ENCODE data around the gene PGP. TPM values are rescaled to one million over a fixed set of nuclear protein-coding genes. Genes with fewer than 3 reads are reported as not detected.

The PGP gene
- total and polyA plus RNA-seq, 12 donors: 21.1 to 48.3 (median 27.3) TPM

DNA sequence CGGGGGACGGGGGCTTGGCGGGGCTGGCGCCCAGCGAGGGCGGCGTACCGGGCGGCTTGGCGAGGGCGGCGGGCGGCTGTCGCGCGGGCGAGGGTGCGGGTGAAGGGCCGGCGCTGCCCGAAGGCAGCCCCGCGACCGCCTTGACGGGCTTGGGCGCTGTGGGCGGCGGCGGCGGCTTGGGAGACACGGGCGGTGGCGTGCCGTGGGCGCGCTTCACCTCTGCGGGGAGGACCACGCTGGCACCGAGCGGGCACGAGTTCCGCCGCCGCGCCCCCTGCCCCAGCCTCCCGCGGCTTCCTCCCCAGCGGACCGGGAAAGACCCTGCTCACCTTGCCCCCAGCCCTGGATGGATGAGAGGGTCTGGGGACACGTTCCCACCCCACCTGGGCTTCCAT, 35.5 kb downstream of the PGP start:
- intact Hi-C loops (cut with DNase I): no loop called here
- Histone ChIP-seq H3K4me1 (no peaks in the 10 kb centered on the region), H3K9me3 (no peaks in the 10 kb centered on the region), H3K36me3 (peaks cover 0 to 41% (median 23%) of the 10 kb centered on the region in 9 donors), H3K4me3 (no peak overlapping the region), H3K27ac (no peak overlapping the region), H3K27me3 (peaks cover 0 to 3% (median 0%) of the 10 kb centered on the region in 7 donors)
- TF ChIP-seq, protein P1, sequence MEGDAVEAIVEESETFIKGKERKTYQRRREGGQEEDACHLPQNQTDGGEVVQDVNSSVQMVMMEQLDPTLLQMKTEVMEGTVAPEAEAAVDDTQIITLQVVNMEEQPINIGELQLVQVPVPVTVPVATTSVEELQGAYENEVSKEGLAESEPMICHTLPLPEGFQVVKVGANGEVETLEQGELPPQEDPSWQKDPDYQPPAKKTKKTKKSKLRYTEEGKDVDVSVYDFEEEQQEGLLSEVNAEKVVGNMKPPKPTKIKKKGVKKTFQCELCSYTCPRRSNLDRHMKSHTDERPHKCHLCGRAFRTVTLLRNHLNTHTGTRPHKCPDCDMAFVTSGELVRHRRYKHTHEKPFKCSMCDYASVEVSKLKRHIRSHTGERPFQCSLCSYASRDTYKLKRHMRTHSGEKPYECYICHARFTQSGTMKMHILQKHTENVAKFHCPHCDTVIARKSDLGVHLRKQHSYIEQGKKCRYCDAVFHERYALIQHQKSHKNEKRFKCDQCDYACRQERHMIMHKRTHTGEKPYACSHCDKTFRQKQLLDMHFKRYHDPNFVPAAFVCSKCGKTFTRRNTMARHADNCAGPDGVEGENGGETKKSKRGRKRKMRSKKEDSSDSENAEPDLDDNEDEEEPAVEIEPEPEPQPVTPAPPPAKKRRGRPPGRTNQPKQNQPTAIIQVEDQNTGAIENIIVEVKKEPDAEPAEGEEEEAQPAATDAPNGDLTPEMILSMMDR (IDR thresholded peaks at IDR 0.05): no peak
- WGBS, 2 donors: 22 to 39% methylated on average over 36 to 50 of the region's 50 CpGs
- ATAC-seq (no peak), DNase-seq (no peak)

DNA sequence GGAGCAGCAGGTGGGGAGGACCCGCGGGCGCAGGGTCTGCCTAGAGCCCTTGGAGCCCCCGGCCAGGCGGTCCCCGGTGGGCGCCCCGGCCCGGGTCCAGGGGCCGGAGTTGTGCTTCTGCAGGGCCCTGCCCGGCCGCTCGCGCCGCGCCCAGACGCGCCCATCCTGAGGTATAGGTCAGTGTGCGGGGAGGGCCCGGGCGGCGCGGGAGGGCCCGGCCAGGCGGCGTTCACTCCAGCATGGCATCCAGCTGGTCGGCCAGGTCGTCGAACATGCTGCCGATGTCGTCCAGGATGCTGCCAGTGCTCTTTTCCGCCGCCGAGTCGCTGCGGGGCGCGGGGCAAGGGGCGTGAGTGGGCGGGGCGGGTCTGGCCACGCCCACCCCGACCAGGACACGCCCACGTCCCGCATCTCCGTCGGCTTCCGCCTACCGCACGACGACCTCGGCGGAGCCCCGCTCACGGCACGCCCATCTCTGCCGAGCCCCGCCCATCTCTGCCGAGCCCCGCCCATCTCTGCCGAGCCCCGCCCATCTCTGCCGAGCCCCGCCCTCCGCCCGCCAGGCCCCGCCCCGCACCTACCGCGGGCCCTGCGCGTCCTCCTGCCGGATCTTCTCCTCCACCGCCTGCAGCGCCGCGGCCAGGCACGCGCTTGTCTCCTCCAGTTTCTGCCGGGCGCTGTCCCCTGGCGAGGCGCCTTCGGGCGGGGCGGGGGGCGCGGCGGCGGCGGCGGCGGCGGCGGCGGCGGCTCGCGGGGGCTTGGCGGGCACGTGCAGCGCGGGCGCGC, 36.1 kb downstream of the PGP start:
- peaks cover 0 to 3% (median 0%) of the 10 kb centered on the region in 7 donors for H3K27me3 ChIP-seq
- TF ChIP-seq, protein P1 (IDR thresholded peaks at IDR 0.05): no peak
- no peaks in the 10 kb centered on the region for H3K9me3 ChIP-seq
- H3K4me1 ChIP-seq: no peaks in the 10 kb centered on the region
- intact Hi-C loops (cut with DNase I): no loop called here
- 30 to 34% methylated on average over 76 to 105 of the region's 106 CpGs for WGBS, 2 donors
- peaks cover 0 to 47% (median 25%) of the 10 kb centered on the region in 9 donors for H3K36me3 ChIP-seq
- DNase-seq (no peak), ATAC-seq (peak in 3 of 8 donors; percentile 9 to 49 (median 16))
- no peak overlapping the region for H3K4me3 ChIP-seq
- H3K27ac ChIP-seq: no peak overlapping the region

DNA sequence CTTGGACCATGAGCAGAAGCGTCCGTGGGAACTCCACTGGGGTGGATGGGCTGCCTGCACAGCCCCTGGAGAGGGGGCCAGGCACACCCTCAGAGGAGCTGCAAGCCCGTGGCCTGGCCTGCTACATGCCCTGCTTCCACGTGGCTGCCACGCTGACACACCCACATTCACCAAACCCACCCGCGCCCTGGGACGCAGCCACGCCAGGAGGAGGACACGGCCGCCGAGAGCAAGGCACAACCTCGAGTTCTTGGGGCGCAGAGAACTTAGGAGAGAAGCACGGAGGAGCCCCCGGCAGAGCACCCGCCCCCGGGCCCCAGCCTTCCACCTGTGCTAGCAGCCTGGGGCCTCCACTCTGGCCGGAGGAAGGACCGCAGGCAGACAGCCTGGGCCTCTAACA, 37.1 kb downstream of the PGP start:
- intact Hi-C loops (cut with DNase I): no loop called here
- Histone ChIP-seq H3K36me3 (peaks cover 0 to 56% (median 31%) of the 10 kb centered on the region in 9 donors), H3K4me3 (no peak overlapping the region), H3K27me3 (peaks cover 0 to 3% (median 0%) of the 10 kb centered on the region in 7 donors), H3K4me1 (no peaks in the 10 kb centered on the region), H3K27ac (no peak overlapping the region), H3K9me3 (no peaks in the 10 kb centered on the region)
- DNase-seq: no peak
- ATAC-seq: no peak
- WGBS, 2 donors: 96% methylated on average over 20 of the region's 20 CpGs
- TF ChIP-seq, protein P1 (IDR thresholded peaks at IDR 0.05): no peak

DNA sequence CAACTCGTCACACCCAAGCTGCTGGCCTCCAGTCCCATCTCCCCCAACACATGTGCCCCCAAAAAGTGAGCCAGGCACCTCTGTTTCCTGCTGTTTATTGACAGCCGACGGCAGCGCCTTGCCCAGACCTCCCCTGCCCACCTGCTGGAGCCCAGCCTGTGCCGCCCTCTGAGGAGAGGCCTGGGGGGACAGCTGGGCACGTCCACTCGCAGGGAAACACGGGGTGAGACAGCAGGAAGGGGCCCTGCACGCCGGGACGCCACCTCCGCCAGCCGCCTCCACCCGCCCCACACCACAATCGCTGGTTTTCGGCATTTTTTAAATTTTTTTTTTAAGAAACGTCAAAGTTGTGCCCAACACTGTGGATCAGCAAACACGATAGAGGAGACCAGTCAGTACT, 37.5 kb downstream of the PGP start:
- Histone ChIP-seq H3K4me3 (no peak overlapping the region), H3K27me3 (peaks cover 0 to 3% (median 0%) of the 10 kb centered on the region in 7 donors), H3K36me3 (peaks cover 0 to 60% (median 31%) of the 10 kb centered on the region in 9 donors), H3K27ac (no peak overlapping the region), H3K4me1 (no peaks in the 10 kb centered on the region), H3K9me3 (no peaks in the 10 kb centered on the region)
- ATAC-seq: no peak
- 91 to 92% methylated on average over 18 of the region's 18 CpGs for WGBS, 2 donors
- TF ChIP-seq, protein P1 (IDR thresholded peaks at IDR 0.05): no peak
- DNase-seq: no peak
- intact Hi-C loops (cut with DNase I): no loop called here
